Left lung (tissue), 10 donors: ENCODE results near the gene REM1. TPM values are rescaled to one million over a fixed set of nuclear protein-coding genes. Genes with fewer than 3 reads are reported as not detected.
"Not testable (repeated sequence)": the region's sequence is repeated elsewhere in the genome, so short reads cannot be mapped to it uniquely, and the experiment has no call there.

Experiments
- ATAC-seq: fragments of 200-7000 bp; cut with Tn5 transposase; one replicate; pipeline ENCODE4 v1.9.1; 2020; ENCODE audit warnings: moderate library complexity
- DNase-seq, 4 donors: peaks; one replicate each; pipeline ENCODE4 v3.0.0-alpha.2; 2013 to 2020
- H3K27ac ChIP-seq, 2 donors: fragments of 200-600 bp; sonication (generic) in 1 of 2; one replicate each; pipeline versions ENCODE4 v1.5.0 to v1.8.0; 2020 to 2021
- H3K27me3 ChIP-seq, 2 donors: fragments of 200-600 bp; sonication (generic) in 1 of 2; one replicate each; pipeline versions ENCODE4 v1.5.0 to v1.8.0; 2020 to 2021
- H3K36me3 ChIP-seq, 2 donors: fragments of 200-600 bp; sonication (generic) in 1 of 2; one replicate each; pipeline versions ENCODE4 v1.5.0 to v1.8.0; 2020 to 2021
- H3K4me1 ChIP-seq, 2 donors: fragments of 200-600 bp; one replicate each; pipeline ENCODE4 v1.8.0; 2021
- H3K4me3 ChIP-seq, 2 donors: fragments of 200-600 bp; sonication (generic) in 1 of 2; one replicate each; pipeline versions ENCODE4 v1.5.0 to v1.8.0; 2020 to 2021; ENCODE audit warnings: mild to moderate bottlenecking in 1 of 2
- H3K9me3 ChIP-seq, 2 donors: fragments of 200-600 bp; sonication (generic) in 1 of 2; one replicate each; pipeline versions ENCODE4 v1.5.0 to v1.8.0; 2020 to 2021
- intact Hi-C, 2 donors: fragments of 100-400 bp; cut with DNase I; formaldehyde crosslinking; loops; one replicate each; pipeline versions ENCODE4 v1.11.2 to v1.14.2; 2022
- polyA plus RNA-seq, 6 donors: library from polyadenylated mRNA; unstranded; fragments of 120-200 nt; gene quantifications; one replicate each; pipeline ENCODE4 v1.2.1, GENCODE V29; 2013; ENCODE audit not compliant: insufficient read length in 6 of 6
- total RNA-seq, 2 donors: library from RNA; stranded (reverse); fragmentation: NEBNext Ultra II Directional; extraction: Animal tissue kit (Norgen Biotek cat#: 25700); gene quantifications; one replicate each; pipeline ENCODE4 v1.2.1, GENCODE V29; 2021
- TF ChIP-seq, protein P1 (sequence below), 2 donors: fragments of 200-600 bp; sonication (generic) in 1 of 2; IDR thresholded peaks; one replicate each; pipeline versions ENCODE4 v1.5.0 to v1.8.0; 2021; ENCODE audit warnings: antibody characterized with exemption in 2 of 2
- donor health status: DM: no; HTN: yes; CAD: no.
- donor health status: DM: no; HTN: no; CAD: no.

The REM1 gene
- total and polyA plus RNA-seq, 8 donors, result 2.0 to 9.9 (median 7.3) TPM

DNA sequence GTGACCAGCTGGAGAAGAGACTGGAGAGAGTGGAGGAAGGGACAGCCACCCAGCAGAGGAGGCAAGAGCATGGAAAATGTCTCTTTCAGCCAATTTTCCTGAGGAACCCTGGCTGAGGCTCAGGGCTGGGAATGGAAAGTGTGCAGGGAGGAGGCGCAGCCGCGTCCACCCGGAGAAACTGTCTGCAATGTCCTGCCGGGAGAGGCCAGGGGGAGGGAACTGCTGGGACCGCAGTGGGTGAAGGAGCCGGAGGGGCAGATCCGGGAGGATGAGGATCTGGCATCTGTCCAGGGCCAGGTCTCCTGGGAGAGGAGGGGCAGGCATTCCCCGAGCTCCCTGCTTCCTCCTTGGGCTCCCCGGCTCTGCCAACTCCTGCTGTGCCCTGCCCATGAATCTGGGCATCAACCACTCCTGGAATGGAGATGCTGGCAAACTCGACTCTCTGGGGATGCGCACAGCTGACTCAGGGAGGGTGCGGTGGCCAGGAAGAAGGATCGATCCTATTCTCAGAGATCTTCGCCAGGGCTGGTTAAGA, 21.7 kb downstream of the REM1 start:
- Histone ChIP-seq H3K36me3 (no peaks in the 10 kb centered on the region), H3K4me3 (no peak overlapping the region), H3K27me3 (peaks cover 0 to 8% of the 10 kb centered on the region in 2 donors), H3K9me3 (no peaks in the 10 kb centered on the region), H3K27ac (peak overlapping the region in 1 of 2 donors; percentile 64), H3K4me1 (peaks cover 0 to 5% of the 10 kb centered on the region in 2 donors)
- TF ChIP-seq, protein P1, sequence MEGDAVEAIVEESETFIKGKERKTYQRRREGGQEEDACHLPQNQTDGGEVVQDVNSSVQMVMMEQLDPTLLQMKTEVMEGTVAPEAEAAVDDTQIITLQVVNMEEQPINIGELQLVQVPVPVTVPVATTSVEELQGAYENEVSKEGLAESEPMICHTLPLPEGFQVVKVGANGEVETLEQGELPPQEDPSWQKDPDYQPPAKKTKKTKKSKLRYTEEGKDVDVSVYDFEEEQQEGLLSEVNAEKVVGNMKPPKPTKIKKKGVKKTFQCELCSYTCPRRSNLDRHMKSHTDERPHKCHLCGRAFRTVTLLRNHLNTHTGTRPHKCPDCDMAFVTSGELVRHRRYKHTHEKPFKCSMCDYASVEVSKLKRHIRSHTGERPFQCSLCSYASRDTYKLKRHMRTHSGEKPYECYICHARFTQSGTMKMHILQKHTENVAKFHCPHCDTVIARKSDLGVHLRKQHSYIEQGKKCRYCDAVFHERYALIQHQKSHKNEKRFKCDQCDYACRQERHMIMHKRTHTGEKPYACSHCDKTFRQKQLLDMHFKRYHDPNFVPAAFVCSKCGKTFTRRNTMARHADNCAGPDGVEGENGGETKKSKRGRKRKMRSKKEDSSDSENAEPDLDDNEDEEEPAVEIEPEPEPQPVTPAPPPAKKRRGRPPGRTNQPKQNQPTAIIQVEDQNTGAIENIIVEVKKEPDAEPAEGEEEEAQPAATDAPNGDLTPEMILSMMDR (IDR thresholded peaks at IDR 0.05), result no peak
- peak; percentile 79 for ATAC-seq
- intact Hi-C loops, result no loop called here
- DNase-seq, result peak; percentile 67 to 92 (median 81)

DNA sequence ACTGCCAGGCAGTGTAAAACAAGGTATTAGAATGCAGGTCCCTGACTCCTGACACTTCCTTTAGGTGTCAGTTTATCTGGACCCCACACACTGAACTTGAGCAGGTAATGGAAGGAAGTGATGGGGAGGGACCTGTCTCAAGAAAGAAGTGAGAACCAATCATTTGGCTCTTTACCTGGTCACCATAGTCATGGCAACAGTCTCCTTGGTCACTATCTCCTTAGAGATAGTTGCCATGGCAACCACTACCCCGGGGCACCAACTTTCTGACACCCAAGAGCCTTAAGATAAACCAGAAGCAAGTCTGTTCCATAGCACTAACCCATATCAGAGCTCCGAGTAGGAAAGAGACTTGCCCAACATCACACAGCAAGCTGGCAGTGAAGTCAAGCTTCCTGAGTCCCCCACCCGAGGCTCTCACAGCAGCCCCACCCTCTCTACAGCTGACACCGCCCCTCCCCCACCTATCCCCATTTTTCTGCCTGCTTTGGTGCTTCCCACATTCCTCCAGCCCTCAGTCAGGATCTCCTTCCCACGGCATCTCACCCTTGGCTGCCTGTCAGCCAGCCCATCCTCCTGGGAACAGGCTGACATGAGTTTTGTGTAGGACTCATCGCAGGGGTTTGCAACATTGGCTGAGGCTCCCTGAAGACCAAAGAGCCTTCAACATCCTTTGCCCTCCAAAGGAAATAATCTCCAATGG, 22.9 kb downstream of the REM1 start:
- Histone ChIP-seq H3K4me1 (peaks cover 2 to 5% of the 10 kb centered on the region in 2 donors), H3K9me3 (no peaks in the 10 kb centered on the region), H3K27me3 (peaks cover 0 to 8% of the 10 kb centered on the region in 2 donors), H3K36me3 (no peaks in the 10 kb centered on the region), H3K27ac (no peak overlapping the region), H3K4me3 (no peak overlapping the region)
- DNase-seq (no peak), ATAC-seq (no peak)
- intact Hi-C loops, result no loop called here
- TF ChIP-seq, protein P1 (IDR thresholded peaks at IDR 0.05), result no peak

DNA sequence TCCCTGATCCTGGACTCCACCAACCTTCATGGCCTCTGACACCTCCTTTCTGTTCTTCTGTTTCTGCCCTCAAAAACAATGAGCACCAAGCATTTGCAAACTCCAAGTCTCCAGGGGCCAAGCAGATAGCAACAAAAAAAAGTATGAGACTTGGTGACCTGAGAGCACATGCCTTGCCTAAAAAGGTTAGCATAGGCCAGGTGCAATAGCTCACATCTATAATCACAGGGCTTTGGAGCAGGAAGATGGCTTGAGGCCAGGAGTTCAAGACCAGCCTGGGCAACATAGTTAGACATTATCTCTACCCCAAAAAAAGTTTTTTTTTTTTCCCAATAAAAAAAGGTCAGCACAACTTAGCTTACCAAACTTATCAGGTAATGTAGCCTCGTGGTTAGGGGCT, 25.4 kb downstream of the REM1 start:
- Histone ChIP-seq H3K4me1 (peaks cover 5 to 7% of the 10 kb centered on the region in 2 donors), H3K27me3 (peaks cover 0 to 20% of the 10 kb centered on the region in 2 donors), H3K36me3 (no peaks in the 10 kb centered on the region), H3K4me3 (no peak overlapping the region), H3K27ac (no peak overlapping the region), H3K9me3 (no peaks in the 10 kb centered on the region)
- DNase-seq (no peak), ATAC-seq (no peak)
- intact Hi-C loops, result loop anchor here in 1 of 2 donors (5.0 kb wide), 1 partner anchor 38 kb away; no protein-coding TSS in a partner anchor
- TF ChIP-seq, protein P1 (IDR thresholded peaks at IDR 0.05), result no peak

DNA sequence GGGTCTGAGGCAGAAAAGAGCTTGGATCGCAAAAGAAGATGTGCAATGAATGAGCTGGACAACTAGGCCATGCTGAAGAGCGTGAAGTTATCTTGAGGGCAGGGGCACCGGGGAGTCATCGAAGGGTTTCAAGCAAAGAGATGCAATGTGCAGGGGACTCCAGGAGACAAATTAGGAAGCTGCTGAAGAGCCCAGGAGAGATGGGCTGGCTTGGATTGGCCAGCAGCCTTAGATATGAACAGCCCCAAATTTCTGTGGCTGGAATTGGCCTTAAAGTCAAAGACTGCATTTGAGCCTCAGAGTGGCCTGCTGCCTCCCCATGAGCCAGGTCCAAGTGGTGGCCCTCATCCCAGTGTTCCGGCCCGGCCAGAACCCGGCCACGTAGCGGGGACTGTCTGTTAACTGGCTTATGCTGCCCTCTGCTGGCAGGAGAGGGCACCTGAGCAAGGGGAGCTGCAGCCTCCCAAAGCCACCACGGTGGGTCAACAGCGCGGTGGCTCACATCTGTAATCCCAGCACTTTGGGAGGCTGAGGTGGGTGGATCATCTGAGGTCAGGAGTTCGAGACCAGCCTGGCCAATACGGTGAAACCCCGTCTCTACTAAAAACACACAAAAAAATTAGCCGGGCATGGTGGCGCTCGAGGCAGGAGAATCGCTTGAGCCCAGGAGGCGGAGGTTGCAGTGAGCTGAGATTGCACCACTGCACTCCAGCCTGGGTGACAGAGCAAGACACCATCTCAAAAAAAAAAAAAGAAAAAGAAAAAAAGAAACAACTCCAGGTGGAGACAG, 28.0 kb downstream of the REM1 start:
- not testable (repeated sequence) for H3K27ac ChIP-seq, H3K4me3 ChIP-seq, H3K9me3 ChIP-seq, H3K36me3 ChIP-seq, H3K4me1 ChIP-seq
- peak; percentile 99 for ATAC-seq
- DNase-seq, result peak; percentile 79 to 93 (median 86)
- TF ChIP-seq, protein P1 (IDR thresholded peaks at IDR 0.05), result peak; percentile 94 to 98
- intact Hi-C loops, result loop anchor here in 1 of 2 donors (5.0 kb wide), 1 partner anchor 41 kb away; no protein-coding TSS in a partner anchor
- peaks cover 0 to 12% of the 10 kb centered on the region in 2 donors for H3K27me3 ChIP-seq

DNA sequence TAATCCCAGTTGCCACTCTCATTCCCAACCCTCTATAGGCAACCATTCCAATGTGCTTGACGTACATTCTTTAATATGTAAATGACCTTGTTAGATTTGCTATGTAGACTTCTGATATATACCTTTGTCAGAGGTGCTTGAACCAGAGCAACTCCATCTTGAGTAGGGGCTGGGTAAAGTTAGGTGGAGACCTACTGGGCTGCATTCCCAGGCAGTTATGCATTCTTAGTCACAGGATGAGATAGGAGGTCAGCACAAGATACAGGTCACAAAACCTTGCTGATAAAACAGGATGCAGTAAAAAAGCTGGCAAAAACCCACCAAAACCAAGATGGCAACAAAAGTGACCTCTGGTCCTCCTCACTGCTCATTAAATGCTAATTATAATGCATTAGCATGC, 30.8 kb downstream of the REM1 start:
- intact Hi-C loops, result no loop called here
- TF ChIP-seq, protein P1 (IDR thresholded peaks at IDR 0.05), result no peak
- H3K27me3 ChIP-seq, result peaks cover 0 to 12% of the 10 kb centered on the region in 2 donors
- H3K9me3 ChIP-seq, result peaks cover 0 to 4% of the 10 kb centered on the region in 2 donors
- ATAC-seq (no peak), DNase-seq (no peak)
- H3K4me1 ChIP-seq, result peaks cover 0 to 7% of the 10 kb centered on the region in 2 donors
- H3K27ac ChIP-seq, result no peak overlapping the region
- no peak overlapping the region for H3K4me3 ChIP-seq
- H3K36me3 ChIP-seq, result no peaks in the 10 kb centered on the region
